HEK293 (cell line): Measurements from ENCODE around the gene FCN3.
A peak's percentile ranks its signal among the peaks of the same experiment; 100 is the strongest.

ENCODE experiments used
- FEZF1 ChIP-seq: fragments of 450-650 bp; formaldehyde crosslinking; IDR thresholded peaks from 2 replicates; pipeline ENCODE4 v1.5.1; 2016; ENCODE audit warnings: missing biosample characterization, missing genetic modification characterization
- GLIS2 ChIP-seq: fragments of 450-650 bp; formaldehyde crosslinking; IDR thresholded peaks from 2 replicates; pipeline ENCODE4 v1.5.1; 2016; ENCODE audit warnings: missing biosample characterization, missing genetic modification characterization
- HOXC10 ChIP-seq: sonication (generic); formaldehyde crosslinking; IDR thresholded peaks from 2 replicates; pipeline ENCODE4 v1.8.1; 2023; ENCODE audit warnings: mild to moderate bottlenecking, missing genetic modification reagents
- KLF7 ChIP-seq: fragments of 450-650 bp; formaldehyde crosslinking; IDR thresholded peaks from 2 replicates; pipeline ENCODE4 v1.5.1; 2016; ENCODE audit warnings: missing biosample characterization, missing genetic modification characterization, borderline replicate concordance
- MYNN ChIP-seq: fragments of 450-650 bp; formaldehyde crosslinking; IDR thresholded peaks from 2 replicates; pipeline ENCODE4 v1.5.1; 2016; ENCODE audit warnings: missing biosample characterization, missing genetic modification characterization, borderline replicate concordance
- OVOL3 ChIP-seq: fragments of 450-650 bp; formaldehyde crosslinking; IDR thresholded peaks from 2 replicates; pipeline ENCODE4 v1.5.1; 2016; ENCODE audit warnings: missing biosample characterization, missing genetic modification characterization
- SALL2 ChIP-seq: fragments of 450-650 bp; formaldehyde crosslinking; IDR thresholded peaks from 2 replicates; pipeline ENCODE4 v1.5.0; 2017; ENCODE audit warnings: missing biosample characterization, mild to moderate bottlenecking, missing genetic modification characterization, borderline replicate concordance
- TCF7L2 ChIP-seq: IDR thresholded peaks from 2 replicates; pipeline ENCODE4 v1.6.1; 2011; ENCODE audit warnings: low read depth, mild to moderate bottlenecking, inconsistent platforms, low read length, moderate library complexity, borderline replicate concordance
- ZBTB20 ChIP-seq: fragments of 450-650 bp; formaldehyde crosslinking; IDR thresholded peaks from 2 replicates; pipeline ENCODE4 v1.5.1; 2016; ENCODE audit warnings: missing biosample characterization, missing genetic modification characterization
- ZNF114 ChIP-seq: fragments of 450-650 bp; formaldehyde crosslinking; IDR thresholded peaks from 2 replicates; pipeline ENCODE4 v1.5.0; 2017; ENCODE audit warnings: missing biosample characterization, missing genetic modification characterization
- ZNF133 ChIP-seq: fragments of 450-650 bp; formaldehyde crosslinking; IDR thresholded peaks from 2 replicates; pipeline ENCODE4 v1.5.1; 2016; ENCODE audit warnings: missing biosample characterization, missing genetic modification characterization
- ZNF2 ChIP-seq: fragments of 450-650 bp; formaldehyde crosslinking; IDR thresholded peaks from 2 replicates; pipeline ENCODE4 v1.5.1; 2016; ENCODE audit warnings: missing biosample characterization, missing genetic modification characterization
- ZNF223 ChIP-seq: fragments of 450-650 bp; formaldehyde crosslinking; IDR thresholded peaks from 2 replicates; pipeline ENCODE4 v1.5.1; 2016; ENCODE audit warnings: missing biosample characterization, missing genetic modification characterization
- ZNF423 ChIP-seq: fragments of 450-650 bp; formaldehyde crosslinking; IDR thresholded peaks from 2 replicates; pipeline ENCODE4 v1.5.1; 2016; ENCODE audit warnings: missing biosample characterization, missing genetic modification characterization
- ZNF510 ChIP-seq: fragments of 450-650 bp; formaldehyde crosslinking; IDR thresholded peaks from 2 replicates; pipeline ENCODE4 v1.5.1; 2018; ENCODE audit warnings: mild to moderate bottlenecking, missing genetic modification characterization, missing biosample characterization; ENCODE audit not compliant: insufficient replicate concordance
- ZNF560 ChIP-seq: fragments of 450-650 bp; formaldehyde crosslinking; IDR thresholded peaks from 2 replicates; pipeline ENCODE4 v1.5.1; 2017; ENCODE audit warnings: missing biosample characterization, missing genetic modification characterization, borderline replicate concordance
- ZNF585B ChIP-seq: fragments of 450-650 bp; formaldehyde crosslinking; IDR thresholded peaks from 2 replicates; pipeline ENCODE4 v1.5.1; 2016; ENCODE audit warnings: missing biosample characterization, missing genetic modification characterization
- ZNF624 ChIP-seq: fragments of 450-650 bp; formaldehyde crosslinking; IDR thresholded peaks from 2 replicates; pipeline ENCODE4 v1.5.1; 2017; ENCODE audit warnings: missing biosample characterization, missing genetic modification characterization
- ZNF629 ChIP-seq: fragments of 450-650 bp; formaldehyde crosslinking; IDR thresholded peaks from 2 replicates; pipeline ENCODE4 v1.5.1; 2017; ENCODE audit warnings: missing biosample characterization, missing genetic modification characterization
- ZNF701 ChIP-seq: fragments of 450-650 bp; formaldehyde crosslinking; IDR thresholded peaks from 2 replicates; pipeline ENCODE4 v1.5.1; 2016; ENCODE audit warnings: missing biosample characterization, missing genetic modification characterization
- ZNF76 ChIP-seq: fragments of 450-650 bp; formaldehyde crosslinking; IDR thresholded peaks from 2 replicates; pipeline ENCODE4; 2016; ENCODE audit warnings: low read depth, missing biosample characterization, missing genetic modification characterization, borderline replicate concordance
- ZNF791 ChIP-seq: fragments of 450-650 bp; formaldehyde crosslinking; IDR thresholded peaks from 2 replicates; pipeline ENCODE4 v1.5.1; 2016; ENCODE audit warnings: missing biosample characterization, missing genetic modification characterization
- ZNF792 ChIP-seq: fragments of 450-650 bp; formaldehyde crosslinking; IDR thresholded peaks from 2 replicates; pipeline ENCODE4 v1.5.1; 2016; ENCODE audit warnings: missing biosample characterization, missing genetic modification characterization
- TF ChIP-seq, protein P1 (sequence below): fragments of 450-650 bp; formaldehyde crosslinking; IDR thresholded peaks from 2 replicates; pipeline ENCODE4 v1.5.1; 2016; ENCODE audit warnings: missing biosample characterization, missing genetic modification characterization
- TF ChIP-seq, protein P2 (sequence below): fragments of 450-650 bp; formaldehyde crosslinking; IDR thresholded peaks from 2 replicates; pipeline ENCODE4 v1.5.1; 2016; ENCODE audit warnings: missing biosample characterization, missing genetic modification characterization
- TF ChIP-seq, protein P3 (sequence below): fragments of 450-650 bp; formaldehyde crosslinking; IDR thresholded peaks from 2 replicates; pipeline ENCODE4 v1.5.1; 2016; ENCODE audit warnings: missing biosample characterization, missing genetic modification characterization
- TF ChIP-seq, protein P4 (sequence below): fragments of 450-650 bp; formaldehyde crosslinking; IDR thresholded peaks from 2 replicates; pipeline ENCODE4 v1.5.1; 2017; ENCODE audit warnings: missing biosample characterization, missing genetic modification characterization
- TF ChIP-seq, protein P5 (sequence below): fragments of 450-650 bp; formaldehyde crosslinking; IDR thresholded peaks from 2 replicates; pipeline ENCODE4 v1.5.1; 2017; ENCODE audit warnings: missing biosample characterization, missing genetic modification characterization
- TF ChIP-seq, protein P6 (sequence below): fragments of 450-650 bp; formaldehyde crosslinking; IDR thresholded peaks from 2 replicates; pipeline ENCODE4 v1.5.1; 2016; ENCODE audit warnings: missing biosample characterization, missing genetic modification characterization
- TF ChIP-seq, protein P7 (sequence below): fragments of 450-650 bp; formaldehyde crosslinking; IDR thresholded peaks from 2 replicates; pipeline ENCODE4 v1.5.1; 2016; ENCODE audit warnings: missing biosample characterization, missing genetic modification characterization, low read depth

The FCN3 gene

DNA sequence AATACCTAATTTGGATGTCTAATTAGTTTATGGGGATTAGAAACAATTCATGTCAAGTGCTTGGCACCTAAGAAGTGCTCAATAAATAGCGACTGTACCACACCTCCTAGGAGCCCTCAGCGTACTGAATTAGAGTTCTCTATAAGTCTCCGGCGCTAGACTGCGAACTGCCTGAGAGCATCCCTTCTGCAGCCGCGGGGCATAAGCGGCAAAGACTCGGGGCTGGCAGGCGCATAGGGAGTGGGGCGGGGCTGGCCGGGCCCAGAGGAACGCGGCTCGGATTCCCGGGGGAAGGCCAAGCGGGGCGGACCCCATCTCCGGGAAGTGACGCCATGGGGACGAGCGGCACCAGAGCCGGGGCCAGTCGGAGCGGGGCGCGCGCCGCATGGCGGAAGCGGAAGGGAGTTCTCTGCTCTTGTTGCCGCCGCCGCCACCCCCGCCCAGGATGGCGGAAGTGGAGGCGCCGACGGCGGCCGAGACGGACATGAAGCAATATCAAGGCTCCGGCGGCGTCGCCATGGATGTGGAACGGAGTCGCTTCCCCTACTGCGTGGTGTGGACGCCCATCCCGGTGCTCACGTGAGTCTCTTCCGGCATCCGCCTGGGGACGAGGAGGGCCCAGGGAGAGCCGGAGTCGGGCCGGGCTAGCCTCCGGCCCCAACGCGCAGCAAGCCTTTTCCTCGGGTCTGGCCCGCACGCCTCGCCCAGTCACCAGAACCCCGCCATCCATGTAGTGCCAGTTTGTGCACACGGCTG is 52.6 kb downstream of the FCN3 start, which contains the start of gene TMEM222 (continued):
- no peak for TF ChIP-seq ZNF560
- TF ChIP-seq, protein P1, sequence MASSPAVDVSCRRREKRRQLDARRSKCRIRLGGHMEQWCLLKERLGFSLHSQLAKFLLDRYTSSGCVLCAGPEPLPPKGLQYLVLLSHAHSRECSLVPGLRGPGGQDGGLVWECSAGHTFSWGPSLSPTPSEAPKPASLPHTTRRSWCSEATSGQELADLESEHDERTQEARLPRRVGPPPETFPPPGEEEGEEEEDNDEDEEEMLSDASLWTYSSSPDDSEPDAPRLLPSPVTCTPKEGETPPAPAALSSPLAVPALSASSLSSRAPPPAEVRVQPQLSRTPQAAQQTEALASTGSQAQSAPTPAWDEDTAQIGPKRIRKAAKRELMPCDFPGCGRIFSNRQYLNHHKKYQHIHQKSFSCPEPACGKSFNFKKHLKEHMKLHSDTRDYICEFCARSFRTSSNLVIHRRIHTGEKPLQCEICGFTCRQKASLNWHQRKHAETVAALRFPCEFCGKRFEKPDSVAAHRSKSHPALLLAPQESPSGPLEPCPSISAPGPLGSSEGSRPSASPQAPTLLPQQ, result peak; percentile 97
- peak; percentile 82; the same call in 1 of the 2 replicates for TF ChIP-seq MYNN (tag by site-specific recombination)
- no peak for TF ChIP-seq ZNF585B (tag by site-specific recombination)
- TF ChIP-seq, protein P2, sequence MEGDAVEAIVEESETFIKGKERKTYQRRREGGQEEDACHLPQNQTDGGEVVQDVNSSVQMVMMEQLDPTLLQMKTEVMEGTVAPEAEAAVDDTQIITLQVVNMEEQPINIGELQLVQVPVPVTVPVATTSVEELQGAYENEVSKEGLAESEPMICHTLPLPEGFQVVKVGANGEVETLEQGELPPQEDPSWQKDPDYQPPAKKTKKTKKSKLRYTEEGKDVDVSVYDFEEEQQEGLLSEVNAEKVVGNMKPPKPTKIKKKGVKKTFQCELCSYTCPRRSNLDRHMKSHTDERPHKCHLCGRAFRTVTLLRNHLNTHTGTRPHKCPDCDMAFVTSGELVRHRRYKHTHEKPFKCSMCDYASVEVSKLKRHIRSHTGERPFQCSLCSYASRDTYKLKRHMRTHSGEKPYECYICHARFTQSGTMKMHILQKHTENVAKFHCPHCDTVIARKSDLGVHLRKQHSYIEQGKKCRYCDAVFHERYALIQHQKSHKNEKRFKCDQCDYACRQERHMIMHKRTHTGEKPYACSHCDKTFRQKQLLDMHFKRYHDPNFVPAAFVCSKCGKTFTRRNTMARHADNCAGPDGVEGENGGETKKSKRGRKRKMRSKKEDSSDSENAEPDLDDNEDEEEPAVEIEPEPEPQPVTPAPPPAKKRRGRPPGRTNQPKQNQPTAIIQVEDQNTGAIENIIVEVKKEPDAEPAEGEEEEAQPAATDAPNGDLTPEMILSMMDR (tag by site-specific recombination), result peak; percentile 61
- TF ChIP-seq, protein P3, sequence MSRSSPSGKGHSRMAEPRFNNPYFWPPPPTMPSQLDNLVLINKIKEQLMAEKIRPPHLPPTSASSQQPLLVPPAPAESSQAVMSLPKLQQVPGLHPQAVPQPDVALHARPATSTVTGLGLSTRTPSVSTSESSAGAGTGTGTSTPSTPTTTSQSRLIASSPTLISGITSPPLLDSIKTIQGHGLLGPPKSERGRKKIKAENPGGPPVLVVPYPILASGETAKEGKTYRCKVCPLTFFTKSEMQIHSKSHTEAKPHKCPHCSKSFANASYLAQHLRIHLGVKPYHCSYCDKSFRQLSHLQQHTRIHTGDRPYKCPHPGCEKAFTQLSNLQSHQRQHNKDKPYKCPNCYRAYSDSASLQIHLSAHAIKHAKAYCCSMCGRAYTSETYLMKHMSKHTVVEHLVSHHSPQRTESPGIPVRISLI, result no peak
- 0 out of 2 replicates have a peak, but pooled peaks have one; percentile 47 for TF ChIP-seq TCF7L2
- TF ChIP-seq OVOL3, result no peak
- no peak for TF ChIP-seq ZNF223 (tag by site-specific recombination)
- TF ChIP-seq ZNF701, result no peak
- peak; percentile 96 for TF ChIP-seq ZNF2
- TF ChIP-seq, protein P4, sequence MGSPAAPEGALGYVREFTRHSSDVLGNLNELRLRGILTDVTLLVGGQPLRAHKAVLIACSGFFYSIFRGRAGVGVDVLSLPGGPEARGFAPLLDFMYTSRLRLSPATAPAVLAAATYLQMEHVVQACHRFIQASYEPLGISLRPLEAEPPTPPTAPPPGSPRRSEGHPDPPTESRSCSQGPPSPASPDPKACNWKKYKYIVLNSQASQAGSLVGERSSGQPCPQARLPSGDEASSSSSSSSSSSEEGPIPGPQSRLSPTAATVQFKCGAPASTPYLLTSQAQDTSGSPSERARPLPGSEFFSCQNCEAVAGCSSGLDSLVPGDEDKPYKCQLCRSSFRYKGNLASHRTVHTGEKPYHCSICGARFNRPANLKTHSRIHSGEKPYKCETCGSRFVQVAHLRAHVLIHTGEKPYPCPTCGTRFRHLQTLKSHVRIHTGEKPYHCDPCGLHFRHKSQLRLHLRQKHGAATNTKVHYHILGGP (tag by site-specific recombination), result no peak
- peak; percentile 88 for TF ChIP-seq FEZF1 (tag by site-specific recombination)
- TF ChIP-seq ZBTB20 (tag by site-specific recombination), result peak; percentile 66; the same call in 1 of the 2 replicates
- TF ChIP-seq, protein P5, sequence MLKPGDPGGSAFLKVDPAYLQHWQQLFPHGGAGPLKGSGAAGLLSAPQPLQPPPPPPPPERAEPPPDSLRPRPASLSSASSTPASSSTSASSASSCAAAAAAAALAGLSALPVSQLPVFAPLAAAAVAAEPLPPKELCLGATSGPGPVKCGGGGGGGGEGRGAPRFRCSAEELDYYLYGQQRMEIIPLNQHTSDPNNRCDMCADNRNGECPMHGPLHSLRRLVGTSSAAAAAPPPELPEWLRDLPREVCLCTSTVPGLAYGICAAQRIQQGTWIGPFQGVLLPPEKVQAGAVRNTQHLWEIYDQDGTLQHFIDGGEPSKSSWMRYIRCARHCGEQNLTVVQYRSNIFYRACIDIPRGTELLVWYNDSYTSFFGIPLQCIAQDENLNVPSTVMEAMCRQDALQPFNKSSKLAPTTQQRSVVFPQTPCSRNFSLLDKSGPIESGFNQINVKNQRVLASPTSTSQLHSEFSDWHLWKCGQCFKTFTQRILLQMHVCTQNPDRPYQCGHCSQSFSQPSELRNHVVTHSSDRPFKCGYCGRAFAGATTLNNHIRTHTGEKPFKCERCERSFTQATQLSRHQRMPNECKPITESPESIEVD, result no peak
- no peak for TF ChIP-seq ZNF624 (tag by site-specific recombination)
- TF ChIP-seq ZNF792 (tag by site-specific recombination), result no peak
- TF ChIP-seq, protein P6, sequence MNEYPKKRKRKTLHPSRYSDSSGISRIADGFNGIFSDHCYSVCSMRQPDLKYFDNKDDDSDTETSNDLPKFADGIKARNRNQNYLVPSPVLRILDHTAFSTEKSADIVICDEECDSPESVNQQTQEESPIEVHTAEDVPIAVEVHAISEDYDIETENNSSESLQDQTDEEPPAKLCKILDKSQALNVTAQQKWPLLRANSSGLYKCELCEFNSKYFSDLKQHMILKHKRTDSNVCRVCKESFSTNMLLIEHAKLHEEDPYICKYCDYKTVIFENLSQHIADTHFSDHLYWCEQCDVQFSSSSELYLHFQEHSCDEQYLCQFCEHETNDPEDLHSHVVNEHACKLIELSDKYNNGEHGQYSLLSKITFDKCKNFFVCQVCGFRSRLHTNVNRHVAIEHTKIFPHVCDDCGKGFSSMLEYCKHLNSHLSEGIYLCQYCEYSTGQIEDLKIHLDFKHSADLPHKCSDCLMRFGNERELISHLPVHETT (tag by site-specific recombination), result peak; percentile 99
- TF ChIP-seq ZNF629 (tag by site-specific recombination), result peak; percentile 96
- no peak for TF ChIP-seq ZNF791
- TF ChIP-seq, protein P7, sequence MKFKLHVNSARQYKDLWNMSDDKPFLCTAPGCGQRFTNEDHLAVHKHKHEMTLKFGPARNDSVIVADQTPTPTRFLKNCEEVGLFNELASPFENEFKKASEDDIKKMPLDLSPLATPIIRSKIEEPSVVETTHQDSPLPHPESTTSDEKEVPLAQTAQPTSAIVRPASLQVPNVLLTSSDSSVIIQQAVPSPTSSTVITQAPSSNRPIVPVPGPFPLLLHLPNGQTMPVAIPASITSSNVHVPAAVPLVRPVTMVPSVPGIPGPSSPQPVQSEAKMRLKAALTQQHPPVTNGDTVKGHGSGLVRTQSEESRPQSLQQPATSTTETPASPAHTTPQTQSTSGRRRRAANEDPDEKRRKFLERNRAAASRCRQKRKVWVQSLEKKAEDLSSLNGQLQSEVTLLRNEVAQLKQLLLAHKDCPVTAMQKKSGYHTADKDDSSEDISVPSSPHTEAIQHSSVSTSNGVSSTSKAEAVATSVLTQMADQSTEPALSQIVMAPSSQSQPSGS, result peak; percentile 92
- no peak for TF ChIP-seq ZNF510 (tag by site-specific recombination)
- no peak for TF ChIP-seq HOXC10
- TF ChIP-seq ZNF76, result peak; percentile 89
- TF ChIP-seq SALL2, result peak; percentile 88; the same call in 1 of the 2 replicates
- TF ChIP-seq GLIS2 (tag by site-specific recombination), result no peak
- TF ChIP-seq KLF7 (tag by site-specific recombination), result peak; percentile 100
- TF ChIP-seq ZNF114 (tag by site-specific recombination), result no peak
- no peak; the same call in 1 of the 2 replicates for TF ChIP-seq ZNF423 (tag by site-specific recombination)
- no peak for TF ChIP-seq ZNF133 (tag by site-specific recombination)
